ENCODE measurements around the gene PDE6G. TPM values are rescaled to one million over a fixed set of nuclear protein-coding genes. Genes with fewer than 3 reads are reported as not detected.

PDE6G gene
- total and polyA plus RNA-seq, 2 of the 13 experiments (the other 11 are each of a cell fraction or from before 2014, with no cell fraction given): 1.4 to 6.7 TPM

GRCh38 chr17:81703747-81704654, 47.7 kb upstream of the PDE6G start (continued):
- TF ChIP-seq ZNF800 (CRISPR knock-in tag; IDR thresholded peaks at IDR 0.05) (no peak), PRPF4 (IDR thresholded peaks at IDR 0.05; ENCODE audit: low read depth, low read length, poor library complexity, severe bottlenecking) (no peak), GTF2F1 (IDR thresholded peaks at IDR 0.05; ENCODE audit: low read length) (no peak), POLR2G (IDR thresholded peaks at IDR 0.05; ENCODE audit: low read depth, low read length) (0 out of 2 replicates have a peak, but pooled peaks have one; percentile 32), ZNF546 (CRISPR knock-in tag; conservative IDR thresholded peaks at IDR 0.05) (no peak), ZNF598 (CRISPR knock-in tag; IDR thresholded peaks at IDR 0.05; ENCODE audit: borderline replicate concordance) (no peak), ZNF446 (CRISPR knock-in tag; IDR thresholded peaks at IDR 0.05) (no peak), ZNF780A (CRISPR knock-in tag; IDR thresholded peaks at IDR 0.05) (no peak), ZNF234 (CRISPR knock-in tag; conservative IDR thresholded peaks at IDR 0.05) (no peak), MAX (IDR thresholded peaks at IDR 0.05) (peak; percentile 15; the same call in 1 of the 2 replicates), DPF2 (CRISPR knock-in tag; IDR thresholded peaks at IDR 0.05; ENCODE audit: borderline replicate concordance, low read depth) (no peak), POLR2AphosphoS2 (IDR thresholded peaks at IDR 0.05; ENCODE audit: low read depth, low read length) (0 out of 2 replicates have a peak, but pooled peaks have one; percentile 44), NRL (CRISPR knock-in tag; IDR thresholded peaks at IDR 0.05; ENCODE audit: borderline replicate concordance) (no peak), ZFX (CRISPR knock-in tag; IDR thresholded peaks at IDR 0.05; ENCODE audit: low read depth) (no peak), PHF5A (CRISPR knock-in tag; IDR thresholded peaks at IDR 0.05; ENCODE audit: low read depth, unreplicated experiment) (no peak), AGO2 (optimal IDR thresholded peaks at IDR 0.05; ENCODE audit: low read depth, low read length) (no peak), ZNF317 (CRISPR knock-in tag; IDR thresholded peaks at IDR 0.05) (no peak), ZNF768 (CRISPR knock-in tag; IDR thresholded peaks at IDR 0.05) (no peak), CERS6 (CRISPR knock-in tag; IDR thresholded peaks at IDR 0.05) (no peak), ZNF720 (CRISPR knock-in tag; IDR thresholded peaks at IDR 0.05) (no peak), HMGA1 (CRISPR knock-in tag; conservative IDR thresholded peaks at IDR 0.05) (no peak), ZNF468 (CRISPR knock-in tag; IDR thresholded peaks at IDR 0.05) (no peak)
- TF ChIP-seq, protein P1, sequence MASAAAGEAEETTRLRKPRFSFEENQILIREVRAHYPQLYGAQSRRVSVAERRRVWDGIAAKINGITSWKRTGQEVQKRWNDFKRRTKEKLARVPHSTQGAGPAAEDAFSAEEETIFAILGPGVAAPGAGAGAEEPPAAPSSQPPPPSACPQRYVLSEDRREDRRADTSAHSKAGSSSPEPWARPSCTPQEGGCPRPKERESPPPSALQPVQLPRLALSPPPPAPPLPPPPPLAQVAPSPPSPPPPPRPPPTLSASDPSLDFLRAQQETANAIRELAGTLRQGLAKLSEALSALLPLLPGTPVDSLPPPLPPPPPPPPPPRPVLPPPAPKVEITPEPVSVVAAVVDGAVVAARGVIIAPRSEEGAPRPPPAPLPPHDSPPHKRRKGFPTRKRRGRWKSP (CRISPR knock-in tag; IDR thresholded peaks at IDR 0.05): no peak
- TF ChIP-seq, protein P2, sequence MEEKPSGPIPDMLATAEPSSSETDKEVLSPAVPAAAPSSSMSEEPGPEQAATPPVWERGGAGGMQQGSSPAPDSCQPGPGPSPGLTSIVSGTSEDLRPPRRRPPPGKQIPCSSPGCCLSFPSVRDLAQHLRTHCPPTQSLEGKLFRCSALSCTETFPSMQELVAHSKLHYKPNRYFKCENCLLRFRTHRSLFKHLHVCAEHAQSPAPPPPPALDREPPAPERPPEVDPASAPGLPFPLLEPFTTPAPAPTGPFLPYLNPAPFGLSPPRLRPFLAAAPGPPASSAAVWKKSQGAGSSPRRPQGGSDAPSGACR (CRISPR knock-in tag; IDR thresholded peaks at IDR 0.05): no peak
